HG02588 (cell line): Measurements from ENCODE around the gene SIGLEC1.

Source experiments
- ATAC-seq: cut with Tn5 transposase; IDR thresholded peaks from one replicate; pipeline ENCODE4 v1.9.1; 2021; ENCODE audit warnings: mild to moderate bottlenecking, moderate library complexity; ENCODE audit not compliant: unreplicated experiment

The SIGLEC1 gene

GRCh38 chr20:3729378-3729777, 17.0 kb upstream of the SIGLEC1 start:
- no peak for ATAC-seq

DNA sequence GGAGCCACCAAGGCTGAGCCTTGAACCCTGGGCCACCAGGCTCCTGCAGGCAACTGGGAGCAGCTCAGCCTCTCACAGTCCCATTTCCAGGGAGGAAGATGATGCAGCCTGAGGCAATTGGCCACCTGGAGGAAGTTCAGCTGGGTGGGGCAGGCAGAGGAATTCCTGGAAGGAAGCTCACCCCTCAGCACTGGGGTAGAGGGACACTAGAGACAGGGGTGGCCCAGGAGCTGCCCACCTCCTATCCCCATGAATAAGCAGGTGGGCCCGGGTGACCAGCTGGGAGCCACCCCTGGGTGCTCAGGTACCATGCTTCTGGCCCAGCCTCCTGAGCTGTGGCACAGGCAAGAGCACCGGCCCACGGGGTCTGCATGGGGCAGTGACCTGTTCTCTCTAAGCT, 16.5 kb upstream of the SIGLEC1 start:
- ATAC-seq, result no peak

DNA sequence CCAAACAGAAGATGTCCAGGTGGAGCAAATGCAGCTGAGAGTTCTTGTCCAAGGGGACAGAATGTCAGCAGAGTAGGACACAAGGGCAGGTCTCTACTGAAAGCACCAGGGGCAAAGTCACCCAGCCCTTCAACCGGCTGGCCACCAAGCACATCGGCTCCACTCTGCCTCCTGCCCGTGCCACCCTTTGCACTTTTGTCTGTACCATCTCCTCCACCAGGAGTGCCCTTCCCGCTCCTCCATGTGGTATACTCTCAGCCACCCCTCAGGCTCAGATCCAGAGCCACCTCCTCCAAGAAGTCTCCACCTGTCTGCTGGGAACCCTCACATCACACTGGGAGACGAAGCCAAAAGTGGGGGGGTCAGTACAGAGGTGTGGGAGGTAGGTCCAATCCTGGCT, 16.0 kb upstream of the SIGLEC1 start:
- ATAC-seq, result no peak

- ATAC-seq, result no peak
Observed at GRCh38 chr20:3727401-3728021, 15.1 kb upstream of the SIGLEC1 start.

GRCh38 chr20:3724356-3724755, 12.0 kb upstream of the SIGLEC1 start:
- ATAC-seq, result no peak

DNA sequence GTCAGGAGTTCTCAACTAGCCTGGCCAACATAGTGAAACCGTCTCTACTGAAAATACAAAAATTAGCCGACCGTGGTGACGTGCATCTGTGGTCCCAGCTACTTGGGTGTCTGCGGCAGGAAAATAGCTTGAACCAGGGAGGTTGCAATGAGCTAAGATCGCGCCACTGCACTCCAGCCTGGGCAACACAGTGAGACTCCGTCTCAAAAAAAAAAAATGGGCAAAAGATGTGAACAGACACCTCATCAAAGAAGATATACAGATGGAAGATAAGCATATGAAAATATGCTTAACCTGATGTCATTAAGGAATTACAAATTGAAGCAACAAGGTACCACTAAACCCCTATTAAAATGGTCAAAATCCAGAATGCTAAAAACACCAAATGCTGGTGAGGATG, 10.9 kb upstream of the SIGLEC1 start:
- no peak for ATAC-seq

GRCh38 chr20:3721912-3722311, 9.5 kb upstream of the SIGLEC1 start:
- no peak for ATAC-seq

DNA sequence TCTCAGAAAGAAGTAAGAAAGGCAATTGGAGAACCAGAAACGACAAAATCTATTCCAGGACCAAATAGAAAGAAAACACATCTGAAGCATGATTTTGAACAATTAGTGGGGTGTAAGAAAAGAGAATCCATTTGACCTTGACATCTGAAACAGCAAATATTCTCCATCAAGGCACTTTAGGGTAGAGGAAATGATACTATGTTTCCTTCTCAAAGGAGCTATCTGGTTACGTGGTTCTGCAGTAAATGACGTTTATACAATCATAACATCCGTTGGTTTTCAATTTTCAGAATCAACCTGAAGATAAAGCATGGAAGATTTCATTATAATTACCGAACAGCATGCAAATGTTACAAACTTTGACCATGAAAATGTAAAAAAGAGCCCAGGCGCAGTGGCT, 8.2 kb upstream of the SIGLEC1 start:
- ATAC-seq, result no peak

- no peak for ATAC-seq
Observed at GRCh38 chr20:3720068-3720467, 7.7 kb upstream of the SIGLEC1 start.

DNA sequence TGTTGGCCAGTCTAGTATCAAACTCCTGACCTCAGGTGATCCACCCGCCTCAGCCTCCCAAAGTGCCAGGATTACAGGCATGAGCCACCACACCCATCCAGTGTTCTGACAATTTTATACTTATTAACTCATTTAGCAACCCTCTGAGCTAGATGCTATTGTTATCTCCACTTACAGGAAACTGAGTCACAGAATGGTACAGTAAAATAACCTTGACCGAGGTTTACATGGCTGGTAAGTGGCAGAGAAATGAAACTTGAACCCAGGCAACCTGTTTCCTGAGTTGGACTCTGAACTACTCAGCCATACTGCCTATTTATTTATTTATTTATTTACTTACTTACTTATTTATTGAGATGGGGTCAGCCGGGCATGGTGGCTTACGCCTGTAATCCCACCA, 6.6 kb upstream of the SIGLEC1 start:
- ATAC-seq, result no peak

DNA sequence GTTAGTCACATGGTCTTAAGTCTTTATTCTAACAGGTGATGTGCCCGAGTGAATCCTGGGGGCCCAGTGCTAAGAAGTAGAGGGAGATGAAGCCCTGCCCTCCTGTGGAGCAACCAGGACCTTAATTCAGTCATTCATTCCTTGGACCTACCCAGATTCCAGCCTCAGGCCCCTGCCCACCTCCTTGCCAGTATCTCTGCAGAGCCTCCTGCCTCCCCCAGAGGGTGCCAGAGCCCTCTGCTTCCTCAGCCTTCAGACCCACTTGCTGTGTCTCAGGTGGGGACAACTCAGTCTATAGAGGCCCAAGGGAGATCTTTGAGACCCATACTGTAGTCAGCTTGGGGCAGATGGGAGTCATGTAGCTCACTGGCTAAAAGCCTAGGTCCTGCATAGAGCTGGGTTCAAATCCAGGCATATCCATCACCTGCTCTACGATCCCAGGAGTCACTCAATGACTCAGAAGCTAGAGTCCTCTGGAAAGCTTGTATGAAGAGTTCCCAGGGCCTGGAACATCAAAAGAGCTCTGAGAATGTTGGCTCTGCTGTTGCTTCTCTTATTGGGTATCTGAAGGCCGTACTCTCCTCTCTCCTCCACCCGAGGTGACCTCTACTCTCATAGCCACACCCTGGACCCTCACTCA, 3.9 kb upstream of the SIGLEC1 start:
- no peak for ATAC-seq

DNA sequence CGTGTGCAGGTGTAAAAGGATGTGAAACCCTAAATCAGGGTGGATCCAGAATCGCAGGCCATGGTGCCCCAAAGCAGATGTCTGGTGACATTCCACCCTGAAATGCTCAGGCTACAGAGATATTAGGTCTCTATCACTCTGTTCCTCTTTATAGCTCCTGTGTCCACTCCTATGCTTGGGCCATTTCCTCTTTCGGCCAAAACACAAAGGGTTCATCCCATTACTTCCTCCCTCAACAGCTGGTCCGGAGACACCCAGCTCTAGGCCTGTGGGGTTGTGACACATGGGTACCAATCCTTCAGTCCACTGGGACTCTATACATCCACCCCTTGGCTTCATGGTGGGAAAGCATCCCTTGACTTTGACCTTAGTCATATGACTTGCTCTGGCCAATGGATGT, 1.7 kb upstream of the SIGLEC1 start:
- no peak for ATAC-seq

GRCh38 chr20:3711484-3711941, 887 bp downstream of the SIGLEC1 start:
- ATAC-seq, result no peak

- ATAC-seq, result no peak
Observed at GRCh38 chr20:3710703-3711483, 1.5 kb downstream of the SIGLEC1 start.

DNA sequence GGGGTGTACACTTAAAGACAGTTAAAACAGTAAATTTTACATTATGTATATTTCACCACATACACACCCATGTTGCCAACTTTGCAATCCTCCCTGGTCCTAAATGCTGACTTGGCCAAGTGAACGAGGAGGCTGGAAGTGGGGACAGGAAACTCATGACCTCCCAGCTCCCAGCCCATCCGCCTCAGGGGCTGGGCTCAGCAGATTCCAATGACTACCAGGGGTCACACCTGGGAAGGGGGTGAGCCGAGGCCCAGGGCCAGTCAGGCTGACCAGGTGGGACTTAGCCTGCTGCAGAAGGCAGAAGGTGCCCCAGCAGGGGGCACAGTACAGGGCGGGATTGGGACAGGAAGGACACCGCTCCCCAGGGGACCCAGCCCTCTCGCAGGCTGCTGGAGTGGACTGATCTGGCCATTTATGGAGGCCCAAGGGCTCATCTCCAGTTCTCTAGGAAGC, 2.4 kb downstream of the SIGLEC1 start:
- ATAC-seq, result no peak

GRCh38 chr20:3707508-3707899, 4.9 kb downstream of the SIGLEC1 start:
- no peak for ATAC-seq

DNA sequence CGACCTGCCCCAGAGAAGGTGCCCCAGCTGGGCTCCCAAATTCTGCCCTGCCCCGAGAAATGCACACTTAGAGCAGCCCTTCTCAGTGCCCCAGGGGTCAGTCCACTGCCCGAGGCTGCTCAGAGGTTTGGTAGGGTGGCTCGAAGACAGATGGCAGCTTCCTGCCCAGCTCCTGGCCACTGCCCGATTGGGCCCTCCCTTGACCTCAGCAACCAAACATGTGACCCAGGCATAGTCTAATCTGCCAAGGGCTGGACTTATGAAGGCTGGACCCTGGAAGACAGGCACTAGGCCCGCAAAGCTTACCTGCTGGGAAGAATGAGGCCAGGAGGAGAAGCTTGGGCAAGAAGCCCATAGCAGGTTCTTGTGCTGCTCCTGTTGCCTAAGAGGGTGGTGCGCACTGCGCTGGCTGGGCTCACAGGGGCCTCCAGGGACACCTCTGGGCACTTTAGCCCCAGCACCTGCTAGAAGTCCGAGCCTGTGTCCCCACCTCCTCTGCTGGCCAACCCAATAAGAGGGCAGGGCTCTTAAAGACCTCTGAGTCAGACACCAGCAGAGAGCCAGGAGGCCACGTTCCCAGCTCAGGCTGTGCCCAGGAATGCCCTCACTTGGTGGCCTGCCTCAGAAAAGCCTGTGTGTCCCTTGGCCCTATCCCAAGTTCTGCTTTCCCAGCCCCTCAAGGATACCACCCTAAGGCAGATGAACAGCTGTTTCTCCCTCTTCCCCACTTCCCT, 5.5 kb downstream of the SIGLEC1 start:
- no peak for ATAC-seq

DNA sequence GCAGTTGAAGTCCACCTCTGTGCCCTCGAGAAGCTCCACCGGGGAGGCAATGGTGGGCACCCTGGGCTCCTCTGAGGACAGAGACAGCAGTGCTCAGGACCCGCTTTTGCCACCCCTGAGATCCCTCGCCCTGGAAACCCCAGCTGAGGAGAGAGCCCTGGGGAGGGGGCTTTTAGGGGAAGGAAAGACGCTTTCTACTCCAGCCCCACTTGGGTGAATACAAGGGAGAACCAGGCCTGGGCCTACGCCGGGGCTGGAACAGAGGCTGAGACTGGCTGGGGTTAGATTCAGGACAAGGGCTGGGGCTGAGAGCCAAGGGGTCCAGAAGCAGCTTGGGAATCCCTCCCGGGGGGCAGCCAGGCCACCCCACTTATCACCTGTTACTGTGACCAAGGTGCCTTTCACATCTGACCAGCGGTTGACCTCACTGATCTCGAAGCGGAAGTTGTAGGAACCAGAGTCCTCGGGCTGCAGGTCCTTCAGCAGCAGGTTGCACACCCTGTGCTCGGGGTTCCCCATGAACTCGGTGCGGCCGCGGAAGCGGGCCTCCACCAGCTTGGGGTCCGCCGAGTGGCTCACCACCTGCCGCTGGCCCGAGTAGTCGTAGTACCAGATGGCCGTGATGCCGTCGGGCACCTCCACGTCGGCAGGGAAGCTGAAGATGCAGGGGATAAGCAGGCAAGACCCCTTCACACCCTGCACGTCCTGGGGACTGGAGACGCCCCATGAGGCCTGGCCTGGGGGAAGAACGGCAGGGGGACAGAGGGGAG, 6.2 kb downstream of the SIGLEC1 start:
- ATAC-seq, result no peak

GRCh38 chr20:3705491-3705969, 6.9 kb downstream of the SIGLEC1 start:
- no peak for ATAC-seq

GRCh38 chr20:3704087-3704486, 8.3 kb downstream of the SIGLEC1 start:
- no peak for ATAC-seq
